ENCODE measurements around the gene GARNL3.

GARNL3 gene

DNA sequence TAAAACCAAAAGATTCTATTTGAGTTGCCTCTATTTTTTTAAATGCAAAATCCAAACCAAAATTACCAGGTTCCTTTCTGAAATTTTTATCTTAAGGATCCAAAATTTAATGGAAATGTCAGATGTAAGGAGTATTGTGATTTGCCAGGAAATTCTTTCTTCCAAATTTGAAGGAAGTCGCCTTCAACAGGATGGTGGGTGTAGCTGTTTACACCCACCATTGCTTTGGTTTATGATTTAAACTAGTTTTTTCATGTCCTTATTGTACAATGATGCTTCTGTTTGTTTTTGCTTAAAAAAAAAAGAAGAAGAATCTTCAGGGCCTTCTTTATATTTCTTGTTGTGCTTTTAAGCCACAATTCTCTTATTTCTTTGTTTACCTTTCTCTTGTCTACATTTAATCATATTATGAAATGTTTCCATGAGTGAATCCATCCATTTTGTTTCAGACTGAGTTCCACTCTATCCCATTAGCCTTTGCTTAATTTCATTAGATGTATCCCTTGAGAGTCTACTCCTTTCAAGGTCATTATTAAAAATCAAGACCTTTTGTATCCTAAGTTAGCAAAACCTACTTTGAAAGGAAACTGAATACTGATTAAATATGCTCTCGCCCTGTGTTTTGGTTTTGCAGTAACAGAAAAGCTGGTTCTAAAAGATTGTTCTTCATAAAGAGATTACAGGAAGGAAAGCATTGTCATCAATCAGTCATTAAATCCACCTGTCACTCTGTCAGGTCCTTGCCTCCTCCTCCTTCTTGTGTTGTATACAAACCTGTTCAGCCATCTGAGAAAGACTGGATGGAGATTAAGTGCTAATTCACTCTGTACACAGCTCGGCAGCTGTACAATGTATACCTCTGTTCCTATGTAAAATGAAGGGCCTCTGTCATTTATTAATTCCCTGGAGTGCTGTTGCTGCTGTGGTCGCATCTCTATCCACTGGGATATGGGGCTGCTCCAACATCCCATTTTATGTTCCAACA, 86.9 kb downstream of the GARNL3 start:
- no peak for DNase-seq (ENCODE audit: low spot score)

- DNase-seq (ENCODE audit: low spot score): no peak
Observed at GRCh38 chr9:127353882-127354281, 89.3 kb downstream of the GARNL3 start.

- DNase-seq (ENCODE audit: low spot score): no peak
Observed at GRCh38 chr9:127356906-127357305, 92.3 kb downstream of the GARNL3 start.

GRCh38 chr9:127358023-127358535, 93.5 kb downstream of the GARNL3 start:
- no peak for DNase-seq (ENCODE audit: low spot score)

DNA sequence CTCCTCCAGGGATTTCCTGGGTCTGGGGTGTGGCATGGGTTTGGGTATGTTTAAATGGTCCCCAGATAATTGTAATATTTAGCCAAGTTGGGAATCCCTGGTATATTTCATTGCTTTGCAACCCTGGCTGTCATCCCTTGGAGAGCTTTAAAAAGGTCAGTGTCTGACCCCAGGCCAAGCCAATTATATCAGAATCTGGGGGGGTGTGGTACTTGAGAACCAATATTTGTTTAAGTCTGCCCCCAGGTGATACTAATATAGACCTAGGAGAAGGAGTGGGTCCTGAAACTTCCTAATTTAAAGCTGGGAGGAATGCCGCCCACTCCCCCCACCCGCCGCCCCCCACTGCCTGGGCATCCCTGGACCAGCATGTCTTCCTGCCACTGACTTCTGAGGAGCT, 94.2 kb downstream of the GARNL3 start:
- DNase-seq (ENCODE audit: low spot score): no peak

GRCh38 chr9:127360250-127360649, 95.7 kb downstream of the GARNL3 start:
- no peak for DNase-seq (ENCODE audit: low spot score)

DNA sequence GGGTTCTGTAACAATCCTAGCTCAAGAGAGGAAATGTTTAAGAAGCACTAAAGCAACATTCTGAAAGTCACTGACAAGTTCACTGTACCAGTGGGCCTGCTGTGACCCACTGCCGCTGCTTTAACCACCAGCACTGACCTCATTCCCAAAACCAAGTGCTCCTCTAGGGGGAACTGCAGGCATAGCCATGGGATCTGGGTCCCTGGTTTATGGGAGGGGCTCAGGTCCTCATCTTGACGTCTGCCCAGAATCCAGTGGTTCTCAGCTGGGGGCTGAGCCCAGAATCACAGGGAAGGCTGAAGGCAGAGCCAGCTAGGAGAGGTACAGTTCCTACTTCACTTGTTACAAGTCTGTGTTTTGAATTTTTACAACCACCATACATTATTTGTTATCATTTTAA, 96.3 kb downstream of the GARNL3 start:
- DNase-seq (ENCODE audit: low spot score): no peak

- DNase-seq (ENCODE audit: low spot score): no peak
Observed at GRCh38 chr9:127361561-127361960, 97.0 kb downstream of the GARNL3 start.

- DNase-seq (ENCODE audit: low spot score): no peak
Observed at GRCh38 chr9:127362829-127363228, 98.3 kb downstream of the GARNL3 start.

DNA sequence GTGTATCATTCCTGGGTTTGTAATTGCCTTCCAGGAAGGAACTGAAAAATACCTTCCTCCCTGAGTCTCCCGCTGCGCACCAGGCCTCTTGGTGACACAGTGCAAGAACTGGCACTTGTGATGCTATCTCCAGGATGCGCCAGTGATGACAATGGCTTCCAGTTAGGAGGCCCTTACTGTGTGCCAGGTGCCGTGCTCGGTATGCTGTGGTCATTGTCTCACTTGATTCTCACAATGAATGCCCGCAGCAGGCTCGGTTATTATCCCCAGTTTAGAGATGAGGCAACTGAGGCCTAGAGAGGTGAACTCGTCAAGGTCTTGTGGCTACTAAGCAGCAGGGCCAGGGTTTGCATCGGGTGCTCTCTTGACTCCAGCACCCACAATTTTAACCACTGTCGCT, 100.9 kb downstream of the GARNL3 start:
- no peak for DNase-seq (ENCODE audit: low spot score)

DNA sequence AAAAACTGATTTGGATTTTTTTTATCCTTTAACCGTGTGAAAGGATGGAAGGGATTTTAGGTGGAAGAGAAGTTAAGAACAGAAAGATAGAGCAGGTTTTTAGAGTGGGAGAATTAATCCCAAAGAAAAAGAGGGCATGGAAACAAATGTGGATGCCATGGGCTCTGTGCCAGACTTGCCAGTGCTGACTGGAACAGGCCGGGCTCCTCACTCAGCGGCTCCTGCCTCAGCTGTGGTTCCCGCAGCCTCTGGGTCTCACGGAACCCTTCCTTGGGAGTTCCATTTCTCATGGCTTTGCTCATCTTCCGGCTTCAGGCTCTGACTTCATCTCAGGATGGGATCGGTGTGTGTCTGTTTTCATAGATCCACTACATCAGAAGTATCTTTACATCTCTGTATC, 102.0 kb downstream of the GARNL3 start:
- no peak for DNase-seq (ENCODE audit: low spot score)

GRCh38 chr9:127368852-127369402, 104.4 kb downstream of the GARNL3 start:
- DNase-seq (ENCODE audit: low spot score): no peak

DNA sequence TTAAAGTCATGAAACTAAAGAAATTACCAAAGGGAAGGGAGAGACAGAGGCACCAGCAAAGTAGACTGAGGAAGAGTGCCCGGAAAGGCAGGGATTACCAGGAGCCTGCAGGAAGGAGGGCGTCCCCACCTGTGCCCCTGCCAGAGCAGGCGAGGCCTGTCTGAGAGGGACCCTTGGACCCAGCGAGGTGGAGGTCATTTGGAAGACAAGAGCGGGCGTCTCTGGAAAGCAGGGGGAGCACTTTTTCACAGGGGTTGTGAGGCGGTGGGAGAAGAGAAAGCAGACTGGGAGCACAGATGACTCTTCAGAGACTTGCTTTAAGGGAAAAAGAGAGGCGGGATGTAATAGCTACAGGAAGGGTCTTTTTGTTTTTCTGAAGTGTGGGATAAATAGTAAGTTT, 104.9 kb downstream of the GARNL3 start:
- DNase-seq (ENCODE audit: low spot score): no peak

DNA sequence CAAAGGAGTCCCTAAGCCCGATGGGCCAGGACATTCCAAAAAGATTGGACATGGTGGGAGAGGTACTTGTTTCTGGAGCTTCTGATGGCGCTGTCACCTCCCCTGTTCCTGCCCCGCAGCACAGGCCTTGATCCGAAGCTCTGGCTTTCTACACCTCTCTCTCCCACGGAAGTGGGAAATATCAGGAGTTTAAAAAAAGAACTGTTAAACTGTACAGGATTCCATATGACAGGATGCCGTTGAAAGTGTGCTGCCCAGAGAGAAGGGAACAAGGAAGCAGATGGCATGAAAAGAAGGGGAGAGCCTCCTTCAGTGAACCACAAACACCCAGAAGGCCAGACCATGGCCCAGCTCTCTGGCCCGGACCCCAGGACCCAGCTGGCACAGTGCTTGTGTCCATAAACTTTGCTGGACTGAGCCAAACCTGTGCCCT, 105.6 kb downstream of the GARNL3 start:
- DNase-seq (ENCODE audit: low spot score): no peak

DNA sequence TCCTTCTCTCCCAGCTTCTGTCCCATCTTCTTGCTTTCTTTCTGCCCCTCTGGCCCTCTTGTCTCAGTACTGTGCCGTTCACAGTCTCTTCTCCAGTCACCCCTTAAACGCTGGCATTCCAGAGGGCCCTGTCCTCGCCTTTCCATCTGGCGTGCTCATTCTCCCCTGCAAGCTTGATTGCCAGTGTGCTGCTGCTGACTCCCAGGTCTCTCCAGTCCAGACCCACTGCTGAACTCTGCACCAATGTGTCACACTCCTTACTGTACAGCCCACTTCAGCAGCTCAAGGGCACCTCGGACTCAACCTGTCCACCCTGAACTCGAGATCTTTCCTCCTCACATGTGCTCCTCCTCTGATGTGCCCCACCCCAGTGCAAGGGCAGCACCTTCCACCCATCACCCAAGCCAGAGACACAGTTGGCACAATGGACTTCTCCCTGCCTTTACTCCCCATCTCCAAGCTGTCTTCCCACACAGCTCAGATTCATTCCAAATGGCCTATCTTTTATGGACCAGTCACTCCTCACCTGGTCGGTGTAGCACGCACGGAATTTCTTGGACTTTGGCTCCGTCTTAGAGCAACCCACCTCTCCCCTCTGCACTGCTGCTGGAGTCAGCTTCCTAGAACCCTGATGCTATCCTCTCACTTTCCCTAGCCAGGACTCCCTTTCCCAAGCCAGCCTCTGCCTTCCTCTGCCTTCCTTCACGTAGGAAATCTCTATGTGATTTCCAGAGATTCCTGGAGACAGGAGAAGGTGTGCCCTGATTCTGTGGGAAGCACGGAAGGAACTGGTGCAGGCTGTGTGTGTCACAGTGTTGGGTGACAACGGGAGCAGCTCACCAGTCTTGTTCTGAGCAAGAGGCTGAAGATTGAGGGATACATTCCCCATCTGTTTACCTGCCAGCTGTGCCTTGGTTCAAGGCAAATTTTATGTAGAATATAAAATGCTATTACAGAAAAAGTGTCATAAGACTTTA, 106.4 kb downstream of the GARNL3 start:
- no peak for DNase-seq (ENCODE audit: low spot score)

DNA sequence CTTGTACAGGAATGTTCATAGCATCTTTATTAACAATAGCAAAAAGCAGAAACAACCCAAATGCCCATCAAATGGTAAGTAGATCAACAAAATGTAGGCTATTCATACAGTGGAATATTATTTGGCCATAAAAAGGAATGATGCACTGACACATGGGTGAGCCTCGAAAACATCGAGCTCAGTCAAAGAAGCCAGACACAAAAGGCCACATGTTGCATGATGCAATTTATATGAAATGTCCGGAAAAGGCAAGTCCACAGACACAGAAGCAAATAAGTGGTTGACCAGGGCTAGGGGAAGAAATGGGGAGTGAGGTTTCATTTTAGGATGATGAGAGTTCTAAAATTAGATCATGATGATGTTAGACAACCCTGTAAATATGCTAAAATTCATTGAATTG, 115.9 kb downstream of the GARNL3 start:
- no peak for DNase-seq (ENCODE audit: low spot score)

- DNase-seq (ENCODE audit: low spot score): no peak
Observed at GRCh38 chr9:127382541-127382940, 118.0 kb downstream of the GARNL3 start.

DNA sequence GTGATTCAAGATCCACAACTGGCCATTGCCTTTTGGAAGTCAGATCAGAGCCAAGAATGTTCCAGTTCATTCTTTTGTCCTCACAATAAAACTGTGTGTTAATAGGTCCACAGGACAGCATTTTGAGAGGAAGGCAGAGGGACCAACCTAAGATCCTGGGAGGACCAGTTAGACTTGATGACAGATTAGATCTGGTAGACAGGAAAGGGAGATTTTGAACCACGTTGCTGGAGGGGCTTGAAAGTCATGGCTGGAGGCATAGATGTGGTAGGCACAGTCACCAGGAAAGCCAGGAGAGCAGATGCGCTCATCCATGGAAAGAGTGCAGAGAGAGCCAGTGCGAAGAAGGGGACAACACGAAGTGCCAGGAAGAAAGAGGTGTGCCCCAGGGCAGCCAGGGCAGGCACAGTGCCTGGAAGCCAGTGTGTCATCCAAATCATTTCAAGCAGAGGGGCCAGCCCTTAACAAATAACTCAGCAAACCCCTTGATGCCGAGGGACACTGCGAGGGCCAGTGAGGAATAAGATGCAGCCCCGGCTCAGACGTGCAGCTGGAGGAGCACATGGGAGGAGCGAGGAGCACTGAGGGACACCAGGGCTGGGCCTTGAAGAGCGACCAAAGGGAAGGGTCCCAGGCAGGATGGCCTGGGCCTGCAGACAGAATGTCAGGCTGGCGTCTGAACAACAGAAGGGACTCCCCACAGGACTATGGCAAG, 119.6 kb downstream of the GARNL3 start:
- DNase-seq (ENCODE audit: low spot score): peak; percentile 57

DNA sequence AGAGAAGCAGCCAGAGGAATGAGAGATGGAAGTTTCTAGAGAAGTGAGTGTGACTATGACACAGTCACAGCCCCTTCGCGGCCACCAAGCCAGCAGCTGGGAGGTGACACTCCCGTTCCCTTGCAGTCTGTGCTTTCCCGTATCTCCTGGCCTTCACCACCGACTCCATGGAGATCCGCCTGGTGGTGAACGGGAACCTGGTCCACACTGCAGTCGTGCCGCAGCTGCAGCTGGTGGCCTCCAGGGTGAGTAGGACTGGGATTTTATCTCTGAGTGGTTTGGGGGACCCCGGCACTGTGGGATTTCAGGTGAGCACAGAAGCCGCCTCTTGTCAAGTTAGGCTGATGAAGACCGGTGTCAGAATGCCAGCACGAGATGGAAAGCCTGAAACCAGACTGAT, 120.3 kb downstream of the GARNL3 start:
- no peak for DNase-seq (ENCODE audit: low spot score)

DNA sequence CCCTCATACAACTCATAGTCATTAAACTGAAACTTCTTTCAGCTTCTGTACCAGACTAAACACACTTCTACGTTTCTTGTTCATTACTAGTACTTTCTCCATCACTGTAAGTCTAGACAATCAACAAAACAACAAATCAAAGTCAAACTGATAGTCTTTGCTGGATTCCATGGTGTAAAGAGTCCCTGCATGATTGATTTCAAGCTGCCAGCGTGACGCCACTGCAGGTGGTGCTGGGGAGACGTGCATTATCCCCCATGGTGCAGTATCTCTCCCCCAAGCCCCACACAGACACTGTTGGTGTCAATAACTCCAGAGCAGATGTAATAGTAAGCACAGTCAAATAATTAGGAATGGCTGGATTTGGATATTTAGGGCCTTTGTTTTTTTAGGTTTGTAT, 121.7 kb downstream of the GARNL3 start:
- DNase-seq (ENCODE audit: low spot score): no peak

DNA sequence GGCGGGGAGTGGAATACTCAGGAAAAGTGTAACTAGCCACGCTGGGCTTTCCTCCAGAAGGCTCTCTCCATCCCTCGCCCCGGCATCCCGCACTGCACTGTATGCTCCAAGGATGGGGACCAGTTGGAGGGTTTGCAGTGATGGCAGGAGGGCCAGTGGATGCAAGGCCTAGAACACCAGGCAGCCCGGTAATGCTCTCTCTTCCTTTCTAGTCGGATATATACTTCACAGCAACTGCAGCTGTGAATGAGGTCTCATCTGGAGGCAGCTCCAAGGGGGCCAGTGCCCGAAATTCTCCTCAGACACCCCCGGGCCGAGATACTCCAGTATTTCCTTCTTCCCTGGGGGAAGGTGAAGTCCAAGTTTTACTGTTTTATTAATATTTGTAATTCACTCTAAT, 122.4 kb downstream of the GARNL3 start:
- DNase-seq (ENCODE audit: low spot score): no peak
